Measurements from ENCODE around the gene HMGCS2. TPM values are rescaled to one million over a fixed set of nuclear protein-coding genes. Genes with fewer than 3 reads are reported as not detected.
"Not testable (repeated sequence)": the region's sequence is repeated elsewhere in the genome, so short reads cannot be mapped to it uniquely, and the experiment has no call there.

The HMGCS2 gene
- total RNA-seq, 1 donor from 2014 or later = 0.32 TPM

- H3K27me3 ChIP-seq (ENCODE audit: low read depth) = peaks cover 22% of the 10 kb centered on the region
- no peaks in the 10 kb centered on the region for H3K9me3 ChIP-seq
- H3K4me3 ChIP-seq = no peak overlapping the region
- H3K4me1 ChIP-seq = peaks cover 19% of the 10 kb centered on the region
- H3K27ac ChIP-seq = no peak overlapping the region
- DNase-seq (no peak), ATAC-seq (no peak)
- TF ChIP-seq, protein P1, sequence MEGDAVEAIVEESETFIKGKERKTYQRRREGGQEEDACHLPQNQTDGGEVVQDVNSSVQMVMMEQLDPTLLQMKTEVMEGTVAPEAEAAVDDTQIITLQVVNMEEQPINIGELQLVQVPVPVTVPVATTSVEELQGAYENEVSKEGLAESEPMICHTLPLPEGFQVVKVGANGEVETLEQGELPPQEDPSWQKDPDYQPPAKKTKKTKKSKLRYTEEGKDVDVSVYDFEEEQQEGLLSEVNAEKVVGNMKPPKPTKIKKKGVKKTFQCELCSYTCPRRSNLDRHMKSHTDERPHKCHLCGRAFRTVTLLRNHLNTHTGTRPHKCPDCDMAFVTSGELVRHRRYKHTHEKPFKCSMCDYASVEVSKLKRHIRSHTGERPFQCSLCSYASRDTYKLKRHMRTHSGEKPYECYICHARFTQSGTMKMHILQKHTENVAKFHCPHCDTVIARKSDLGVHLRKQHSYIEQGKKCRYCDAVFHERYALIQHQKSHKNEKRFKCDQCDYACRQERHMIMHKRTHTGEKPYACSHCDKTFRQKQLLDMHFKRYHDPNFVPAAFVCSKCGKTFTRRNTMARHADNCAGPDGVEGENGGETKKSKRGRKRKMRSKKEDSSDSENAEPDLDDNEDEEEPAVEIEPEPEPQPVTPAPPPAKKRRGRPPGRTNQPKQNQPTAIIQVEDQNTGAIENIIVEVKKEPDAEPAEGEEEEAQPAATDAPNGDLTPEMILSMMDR (IDR thresholded peaks at IDR 0.05) = no peak
- H3K36me3 ChIP-seq = no peaks in the 10 kb centered on the region
- intact Hi-C loops (cut with DNase I) = no loop called here
Measured at GRCh38 chr1:119713749-119714456, 54.8 kb downstream of the HMGCS2 start.

- H3K27me3 ChIP-seq (ENCODE audit: low read depth) = peaks cover 22% of the 10 kb centered on the region
- H3K27ac ChIP-seq = peak overlapping the region; percentile 53
- H3K4me3 ChIP-seq = peak overlapping the region; percentile 64
- DNase-seq (no peak), ATAC-seq (no peak)
- H3K4me1 ChIP-seq = peaks cover 19% of the 10 kb centered on the region
- no peaks in the 10 kb centered on the region for H3K9me3 ChIP-seq
- TF ChIP-seq, protein P1 (IDR thresholded peaks at IDR 0.05) = no peak
- intact Hi-C loops (cut with DNase I) = no loop called here
- no peaks in the 10 kb centered on the region for H3K36me3 ChIP-seq
Measured at GRCh38 chr1:119713039-119713748, 55.5 kb downstream of the HMGCS2 start.

DNA sequence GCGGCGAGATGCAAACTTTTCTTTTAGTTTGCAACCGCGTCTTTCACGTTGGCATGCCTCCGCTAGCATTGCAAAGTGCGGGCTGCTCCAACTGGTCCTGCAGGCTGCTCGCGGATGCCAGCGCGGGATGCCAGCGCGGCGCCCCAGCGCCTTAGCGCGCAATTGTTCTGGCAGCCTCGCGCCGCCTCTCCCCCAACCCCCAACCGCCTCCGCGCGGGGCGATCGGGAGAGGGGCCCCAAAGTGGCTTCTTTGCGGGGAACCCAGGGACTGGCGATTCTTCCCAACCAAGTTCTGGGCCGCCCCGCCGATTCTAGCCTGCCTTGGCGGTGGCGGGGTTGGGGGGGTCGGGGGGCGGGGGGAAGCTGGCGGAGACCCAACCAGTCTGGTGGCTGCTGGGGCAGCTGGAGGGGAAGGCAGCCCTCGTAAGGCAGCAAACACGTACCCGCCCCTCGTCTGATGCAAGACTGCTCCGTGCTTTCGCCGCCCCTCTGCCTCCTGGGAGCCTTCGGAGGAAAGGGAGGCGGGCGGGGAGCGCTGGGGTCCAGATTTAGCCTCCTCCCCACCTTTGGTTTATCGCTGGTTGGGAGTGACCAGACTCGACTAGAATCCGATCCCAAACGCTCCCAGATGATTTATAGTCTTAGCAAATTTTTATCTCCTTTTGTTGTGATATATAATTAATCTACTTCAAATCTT, 56.2 kb downstream of the HMGCS2 start:
- peaks cover 22% of the 10 kb centered on the region for H3K27me3 ChIP-seq (ENCODE audit: low read depth)
- peak overlapping the region; percentile 64 for H3K4me3 ChIP-seq
- DNase-seq (peak; percentile 69), ATAC-seq (peak; percentile 78 to 80)
- no peaks in the 10 kb centered on the region for H3K9me3 ChIP-seq
- TF ChIP-seq, protein P1 (IDR thresholded peaks at IDR 0.05) = no peak
- intact Hi-C loops (cut with DNase I) = no loop called here
- no peaks in the 10 kb centered on the region for H3K36me3 ChIP-seq
- peaks cover 19% of the 10 kb centered on the region for H3K4me1 ChIP-seq
- H3K27ac ChIP-seq = peak overlapping the region; percentile 53

GRCh38 chr1:119711804-119712341, 56.8 kb downstream of the HMGCS2 start, which contains the start of gene PHGDH:
Gene PHGDH, plus strand, starts transcription at chr1:119711934. Its CDS starts 89 bp downstream, at chr1:119712023.
- ATAC-seq (peak; percentile 92 to 93), DNase-seq (peak; percentile 74)
- Histone ChIP-seq H3K27me3 (ENCODE audit: low read depth) (peaks cover 22% of the 10 kb centered on the region), H3K9me3 (no peaks in the 10 kb centered on the region), H3K4me3 (peak within 1 kb of the TSS; percentile 64), H3K4me1 (peaks cover 19% of the 10 kb centered on the region), H3K36me3 (no peaks in the 10 kb centered on the region), H3K27ac (peak within 1 kb of the TSS; percentile 53)
- intact Hi-C loops (cut with DNase I) = no loop called here
- TF ChIP-seq, protein P1 (IDR thresholded peaks at IDR 0.05) = no peak

DNA sequence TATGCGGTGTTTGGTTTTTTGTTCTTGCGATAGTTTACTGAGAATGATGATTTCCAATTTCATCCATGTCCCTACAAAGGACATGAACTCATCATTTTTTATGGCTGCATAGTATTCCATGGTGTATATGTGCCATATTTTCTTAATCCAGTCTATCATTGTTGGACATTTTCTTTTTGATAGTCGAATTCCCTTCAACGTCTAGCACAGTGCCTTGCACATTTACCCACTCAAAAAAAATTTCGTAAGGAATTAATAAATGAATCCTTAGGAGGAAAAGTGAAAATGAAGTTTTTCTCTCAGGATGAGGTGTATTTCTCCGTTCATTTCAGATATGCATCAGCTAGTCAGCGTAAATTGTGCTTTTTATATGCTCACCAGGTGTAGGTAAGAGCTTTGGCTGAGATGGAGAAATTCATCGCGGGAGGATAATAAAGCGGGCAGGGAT, 57.3 kb downstream of the HMGCS2 start:
- peak overlapping the region; percentile 64 for H3K4me3 ChIP-seq
- ATAC-seq, H3K27ac ChIP-seq: not testable (repeated sequence)

DNA sequence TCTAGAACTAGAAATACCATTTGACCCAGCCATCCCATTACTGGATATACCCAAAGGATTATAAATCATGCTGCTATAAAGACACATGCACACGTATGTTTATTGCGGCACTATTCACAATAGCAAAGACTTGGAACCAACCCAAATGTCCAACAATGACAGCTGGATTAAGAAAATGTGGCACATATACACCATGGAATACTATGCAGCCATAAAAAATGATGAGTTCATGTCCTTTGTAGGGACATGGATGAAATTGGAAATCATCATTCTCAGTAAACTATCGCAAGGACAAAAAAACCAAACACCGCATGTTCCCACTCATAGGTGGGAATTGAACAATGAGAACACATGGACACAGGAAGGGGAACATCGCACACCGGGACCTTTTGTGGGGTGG, 62.1 kb downstream of the HMGCS2 start:
- ATAC-seq; intact Hi-C loops (cut with DNase I); H3K9me3 ChIP-seq; H3K4me1 ChIP-seq; H3K36me3 ChIP-seq; H3K4me3 ChIP-seq; DNase-seq; H3K27me3 ChIP-seq (ENCODE audit: low read depth); H3K27ac ChIP-seq: not testable (repeated sequence)

More for the DNA sequence above, 57.3 kb downstream of the HMGCS2 start:
- Histone ChIP-seq H3K4me1 (peaks cover 19% of the 10 kb centered on the region), H3K27me3 (ENCODE audit: low read depth) (peaks cover 22% of the 10 kb centered on the region)
- DNase-seq; intact Hi-C loops (cut with DNase I); H3K9me3 ChIP-seq; H3K36me3 ChIP-seq: not testable (repeated sequence)

All from lower lobe of right lung (tissue), 2 donors.